GM23338 (cell line): ENCODE measurements around the gene PLEKHA8. TPM values are rescaled to one million over a fixed set of nuclear protein-coding genes. Genes with fewer than 3 reads are reported as not detected.

ENCODE experiments used
- ATAC-seq: fragments of 200-7000 bp; cut with Tn5 transposase; 3 replicates; pipeline ENCODE4 v1.9.1; 2020
- DNase-seq: peaks from one replicate; pipeline ENCODE4 v3.0.0-alpha.2; 2015; ENCODE audit warnings: low spot score
- H2AFZ ChIP-seq: fragments of 200-600 bp; sonication (generic); 2 replicates; pipeline ENCODE4 v1.8.0; 2016; ENCODE audit warnings: antibody characterized with exemption, mild to moderate bottlenecking, moderate library complexity
- H3F3A ChIP-seq: fragments of 200-600 bp; sonication (generic); replicated peaks from 2 replicates; pipeline ENCODE4 v1.8.0; 2017; ENCODE audit warnings: antibody characterized with exemption, mixed run types, low read depth
- H3K27ac ChIP-seq: fragments of 200-600 bp; sonication (generic); 2 replicates; pipeline ENCODE4 v1.6.1; 2016; ENCODE audit warnings: low read depth
- H3K27me3 ChIP-seq: fragments of 200-600 bp; sonication (generic); 2 replicates; pipeline ENCODE4 v1.8.0; 2016; ENCODE audit warnings: mild to moderate bottlenecking, mixed run types, moderate library complexity; ENCODE audit not compliant: insufficient read depth
- H3K36me3 ChIP-seq: fragments of 200-600 bp; sonication (generic); 2 replicates; pipeline ENCODE4 v1.8.0; 2016; ENCODE audit warnings: mild to moderate bottlenecking; ENCODE audit not compliant: insufficient read depth
- H3K4me1 ChIP-seq: fragments of 200-600 bp; sonication (generic); 2 replicates; pipeline ENCODE4 v1.8.0; 2016; ENCODE audit warnings: mild to moderate bottlenecking, moderate library complexity; ENCODE audit not compliant: insufficient read depth
- H3K4me2 ChIP-seq: fragments of 200-600 bp; sonication (generic); 2 replicates; pipeline ENCODE4 v1.7.1; 2017; ENCODE audit warnings: mixed run types
- H3K4me3 ChIP-seq: fragments of 200-600 bp; sonication (generic); 2 replicates; pipeline ENCODE4 v1.6.1; 2016; ENCODE audit warnings: mixed run types
- H3K79me2 ChIP-seq: fragments of 200-600 bp; sonication (generic); replicated peaks from 2 replicates; pipeline ENCODE4 v1.8.0; 2017; ENCODE audit warnings: mild to moderate bottlenecking; ENCODE audit not compliant: insufficient read depth
- H3K9me2 ChIP-seq: fragments of 200-600 bp; sonication (generic); 2 replicates; pipeline ENCODE4 v1.8.0; 2017; ENCODE audit not compliant: insufficient read depth
- H4K20me1 ChIP-seq: fragments of 200-600 bp; sonication (generic); replicated peaks from 2 replicates; pipeline ENCODE4 v1.8.0; 2017; ENCODE audit warnings: mild to moderate bottlenecking; ENCODE audit not compliant: insufficient read depth
- H3K27ac Mint-ChIP-seq: 2 replicates; pipeline ENCODE4 v1.8.0; 2020; ENCODE audit warnings: inconsistent platforms, mild to moderate bottlenecking, moderate library complexity, mixed read lengths
- H3K27me3 Mint-ChIP-seq: 3 replicates; pipeline ENCODE4 v1.8.0; 2022; ENCODE audit warnings: low read depth, mild to moderate bottlenecking, moderate library complexity, mixed read lengths, inconsistent platforms; ENCODE audit not compliant: insufficient read depth, poor library complexity
- H3K36me3 Mint-ChIP-seq: 3 replicates; pipeline ENCODE4 v1.8.0; 2021; ENCODE audit warnings: low read depth, mild to moderate bottlenecking, inconsistent platforms, moderate library complexity, mixed read lengths
- H3K4me1 Mint-ChIP-seq: 3 replicates; pipeline ENCODE4 v1.8.0; 2020; ENCODE audit warnings: mild to moderate bottlenecking, inconsistent platforms, mixed read lengths
- H3K4me3 Mint-ChIP-seq: 3 replicates; pipeline ENCODE4 v1.8.0; 2021; ENCODE audit warnings: moderate library complexity, mild to moderate bottlenecking, inconsistent platforms, mixed read lengths
- H3K9me3 Mint-ChIP-seq: 3 replicates; pipeline ENCODE4 v1.8.0; 2020; ENCODE audit warnings: moderate library complexity, mild to moderate bottlenecking, inconsistent platforms, mixed read lengths
- EZH2 ChIP-seq: fragments of 200-600 bp; sonication (generic); IDR thresholded peaks from one replicate; pipeline ENCODE4 v1.8.0; 2017; ENCODE audit warnings: antibody characterized with exemption, mild to moderate bottlenecking, low read depth; ENCODE audit not compliant: unreplicated experiment
- EZH2phosphoT487 ChIP-seq: fragments of 200-600 bp; sonication (generic); IDR thresholded peaks from one replicate; pipeline ENCODE4 v1.8.1; 2018; ENCODE audit warnings: antibody characterized with exemption; ENCODE audit not compliant: unreplicated experiment
- NANOG ChIP-seq: IDR thresholded peaks from 2 replicates; pipeline ENCODE4 v1.6.1; 2016; ENCODE audit warnings: antibody characterized with exemption, borderline replicate concordance
- POLR2AphosphoS5 ChIP-seq: IDR thresholded peaks from 2 replicates; pipeline ENCODE4 v1.6.1; 2016; ENCODE audit warnings: antibody characterized with exemption, low read depth
- STAT1 ChIP-seq: IDR thresholded peaks from one replicate; pipeline ENCODE4 v1.6.1; 2016; ENCODE audit warnings: antibody characterized with exemption; ENCODE audit not compliant: unreplicated experiment
- ZNF114 ChIP-seq: fragments of 250-450 bp; sonication (Bioruptor Pico); IDR thresholded peaks from 2 replicates; pipeline ENCODE4 v1.5.0; 2020; ENCODE audit warnings: mild to moderate bottlenecking, moderate library complexity
- ZNF331 ChIP-seq: fragments of 250-450 bp; sonication (Bioruptor Pico); IDR thresholded peaks from 2 replicates; pipeline ENCODE4 v1.5.0; 2020; ENCODE audit warnings: low read depth, mild to moderate bottlenecking, moderate library complexity
- polyA plus RNA-seq: library from polyadenylated mRNA; unstranded; fragments of >200 nt; fragmentation: Nextera tagmentation; extraction: Ambion mirVana; gene quantifications from 2 replicates; pipeline ENCODE4 v1.2.1, GENCODE V29; 2016
- total RNA-seq: library from RNA; depleted of rRNA; stranded (reverse); fragments of >200 nt; shearing (Covaris generic); gene quantifications from 2 replicates; pipeline ENCODE4 v1.2.3, GENCODE V29; 2014
- TF ChIP-seq, protein P1 (sequence below): IDR thresholded peaks from one replicate; pipeline ENCODE4 v1.6.1; 2018; ENCODE audit warnings: antibody characterized with exemption; ENCODE audit not compliant: unreplicated experiment
- TF ChIP-seq, protein P2 (sequence below), 2 experiments: fragments of 200-600 bp in 1 of 2; sonication (generic) in 1 of 2; conservative IDR thresholded peaks; 2 replicates each; pipeline versions ENCODE4 v1.5.1 to v1.6.1; 2016 to 2017; ENCODE audit warnings: antibody characterized with exemption in 2 of 2, low read depth in 2 of 2, mild to moderate bottlenecking in 2 of 2, moderate library complexity in 1 of 2
- TF ChIP-seq, protein P3 (sequence below): IDR thresholded peaks from 2 replicates; pipeline ENCODE4 v1.6.1; 2016; ENCODE audit warnings: antibody characterized with exemption

The PLEKHA8 gene
- total and polyA plus RNA-seq, 2 experiments from 2014 or later: 11.6 to 44.9 TPM

DNA sequence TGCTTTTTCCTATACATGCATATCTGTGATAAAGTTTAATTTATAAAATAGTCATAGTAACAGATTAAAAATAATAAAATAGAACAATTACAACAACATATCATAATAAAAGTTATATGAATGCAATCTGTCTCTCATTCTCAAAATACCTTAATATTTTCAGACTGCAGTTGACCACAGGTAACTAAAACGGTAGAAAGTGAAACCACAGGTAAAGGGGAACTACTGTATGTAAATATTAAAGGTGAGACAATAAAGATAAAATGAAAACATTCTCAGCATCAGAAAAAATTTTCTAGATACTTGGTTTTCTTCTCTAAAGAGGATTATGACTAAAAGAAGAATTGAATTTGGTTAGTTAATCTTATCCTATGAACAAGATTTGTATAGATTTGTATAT lies 7.7 kb upstream of the PLEKHA8 start:
- Histone ChIP-seq H3K79me2 (peaks cover 34% of the 10 kb centered on the region), H3K4me3 (no peak overlapping the region), H3K4me2 (no peak overlapping the region), H3K27me3 (no peaks in the 10 kb centered on the region), H3K27ac (no peak overlapping the region), H3K9me2 (no peaks in the 10 kb centered on the region), H2AFZ (no peak overlapping the region), H3F3A (no peaks in the 10 kb centered on the region), H3K4me1 (peaks cover 5% of the 10 kb centered on the region; the same call in 1 of the 2 replicates), H4K20me1 (peaks cover 8% of the 10 kb centered on the region; the same call in 1 of the 2 replicates), H3K36me3 (peaks cover 19% of the 10 kb centered on the region; the same call in 1 of the 2 replicates)
- no peak for ATAC-seq
- Mint-ChIP-seq H3K4me3 (no peak overlapping the region), H3K36me3 (peaks cover 21% of the 10 kb centered on the region), H3K27ac (no peak overlapping the region), H3K9me3 (no peaks in the 10 kb centered on the region), H3K27me3 (peaks cover 4% of the 10 kb centered on the region), H3K4me1 (peaks cover 14% of the 10 kb centered on the region; the same call in 2 of the 3 replicates)
- DNase-seq: no peak
- no peak for TF ChIP-seq EZH2
- TF ChIP-seq STAT1: no peak
- TF ChIP-seq, protein P1, sequence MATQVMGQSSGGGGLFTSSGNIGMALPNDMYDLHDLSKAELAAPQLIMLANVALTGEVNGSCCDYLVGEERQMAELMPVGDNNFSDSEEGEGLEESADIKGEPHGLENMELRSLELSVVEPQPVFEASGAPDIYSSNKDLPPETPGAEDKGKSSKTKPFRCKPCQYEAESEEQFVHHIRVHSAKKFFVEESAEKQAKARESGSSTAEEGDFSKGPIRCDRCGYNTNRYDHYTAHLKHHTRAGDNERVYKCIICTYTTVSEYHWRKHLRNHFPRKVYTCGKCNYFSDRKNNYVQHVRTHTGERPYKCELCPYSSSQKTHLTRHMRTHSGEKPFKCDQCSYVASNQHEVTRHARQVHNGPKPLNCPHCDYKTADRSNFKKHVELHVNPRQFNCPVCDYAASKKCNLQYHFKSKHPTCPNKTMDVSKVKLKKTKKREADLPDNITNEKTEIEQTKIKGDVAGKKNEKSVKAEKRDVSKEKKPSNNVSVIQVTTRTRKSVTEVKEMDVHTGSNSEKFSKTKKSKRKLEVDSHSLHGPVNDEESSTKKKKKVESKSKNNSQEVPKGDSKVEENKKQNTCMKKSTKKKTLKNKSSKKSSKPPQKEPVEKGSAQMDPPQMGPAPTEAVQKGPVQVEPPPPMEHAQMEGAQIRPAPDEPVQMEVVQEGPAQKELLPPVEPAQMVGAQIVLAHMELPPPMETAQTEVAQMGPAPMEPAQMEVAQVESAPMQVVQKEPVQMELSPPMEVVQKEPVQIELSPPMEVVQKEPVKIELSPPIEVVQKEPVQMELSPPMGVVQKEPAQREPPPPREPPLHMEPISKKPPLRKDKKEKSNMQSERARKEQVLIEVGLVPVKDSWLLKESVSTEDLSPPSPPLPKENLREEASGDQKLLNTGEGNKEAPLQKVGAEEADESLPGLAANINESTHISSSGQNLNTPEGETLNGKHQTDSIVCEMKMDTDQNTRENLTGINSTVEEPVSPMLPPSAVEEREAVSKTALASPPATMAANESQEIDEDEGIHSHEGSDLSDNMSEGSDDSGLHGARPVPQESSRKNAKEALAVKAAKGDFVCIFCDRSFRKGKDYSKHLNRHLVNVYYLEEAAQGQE: no peak
- no peak for TF ChIP-seq ZNF331
- TF ChIP-seq EZH2phosphoT487: no peak
- TF ChIP-seq, protein P2, sequence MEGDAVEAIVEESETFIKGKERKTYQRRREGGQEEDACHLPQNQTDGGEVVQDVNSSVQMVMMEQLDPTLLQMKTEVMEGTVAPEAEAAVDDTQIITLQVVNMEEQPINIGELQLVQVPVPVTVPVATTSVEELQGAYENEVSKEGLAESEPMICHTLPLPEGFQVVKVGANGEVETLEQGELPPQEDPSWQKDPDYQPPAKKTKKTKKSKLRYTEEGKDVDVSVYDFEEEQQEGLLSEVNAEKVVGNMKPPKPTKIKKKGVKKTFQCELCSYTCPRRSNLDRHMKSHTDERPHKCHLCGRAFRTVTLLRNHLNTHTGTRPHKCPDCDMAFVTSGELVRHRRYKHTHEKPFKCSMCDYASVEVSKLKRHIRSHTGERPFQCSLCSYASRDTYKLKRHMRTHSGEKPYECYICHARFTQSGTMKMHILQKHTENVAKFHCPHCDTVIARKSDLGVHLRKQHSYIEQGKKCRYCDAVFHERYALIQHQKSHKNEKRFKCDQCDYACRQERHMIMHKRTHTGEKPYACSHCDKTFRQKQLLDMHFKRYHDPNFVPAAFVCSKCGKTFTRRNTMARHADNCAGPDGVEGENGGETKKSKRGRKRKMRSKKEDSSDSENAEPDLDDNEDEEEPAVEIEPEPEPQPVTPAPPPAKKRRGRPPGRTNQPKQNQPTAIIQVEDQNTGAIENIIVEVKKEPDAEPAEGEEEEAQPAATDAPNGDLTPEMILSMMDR (conservative IDR thresholded peaks at IDR 0.05; ENCODE audit: low read depth in 2 of 2): no peak
- TF ChIP-seq, protein P3, sequence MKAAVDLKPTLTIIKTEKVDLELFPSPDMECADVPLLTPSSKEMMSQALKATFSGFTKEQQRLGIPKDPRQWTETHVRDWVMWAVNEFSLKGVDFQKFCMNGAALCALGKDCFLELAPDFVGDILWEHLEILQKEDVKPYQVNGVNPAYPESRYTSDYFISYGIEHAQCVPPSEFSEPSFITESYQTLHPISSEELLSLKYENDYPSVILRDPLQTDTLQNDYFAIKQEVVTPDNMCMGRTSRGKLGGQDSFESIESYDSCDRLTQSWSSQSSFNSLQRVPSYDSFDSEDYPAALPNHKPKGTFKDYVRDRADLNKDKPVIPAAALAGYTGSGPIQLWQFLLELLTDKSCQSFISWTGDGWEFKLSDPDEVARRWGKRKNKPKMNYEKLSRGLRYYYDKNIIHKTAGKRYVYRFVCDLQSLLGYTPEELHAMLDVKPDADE: no peak
- TF ChIP-seq NANOG: no peak
- TF ChIP-seq POLR2AphosphoS5: no peak

DNA sequence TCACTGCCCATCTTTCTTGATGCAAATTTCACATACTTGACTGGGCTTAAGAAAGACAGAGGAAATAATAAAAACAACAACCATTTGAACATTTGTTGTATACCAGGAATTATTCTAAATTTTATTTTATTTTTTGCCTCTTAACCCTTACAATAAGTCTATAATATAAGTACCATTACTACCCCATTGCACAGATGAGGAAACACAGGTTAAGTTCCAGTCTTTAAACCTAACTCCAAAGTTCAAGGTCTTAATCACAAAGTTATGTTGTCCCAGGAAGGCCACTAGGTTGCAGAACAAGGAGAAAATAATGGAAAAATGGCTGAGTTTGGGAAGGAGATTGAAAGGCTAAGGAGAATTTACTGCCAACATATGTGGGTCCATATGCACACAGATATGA lies 5.2 kb upstream of the PLEKHA8 start:
- no peaks in the 10 kb centered on the region for H3K9me3 Mint-ChIP-seq
- H3K9me2 ChIP-seq: no peaks in the 10 kb centered on the region
- peaks cover 40% of the 10 kb centered on the region for H3K79me2 ChIP-seq
- H3K27ac ChIP-seq: no peak overlapping the region
- H4K20me1 ChIP-seq: peaks cover 8% of the 10 kb centered on the region; the same call in 1 of the 2 replicates
- peaks cover 4% of the 10 kb centered on the region for H3K27me3 Mint-ChIP-seq
- no peak overlapping the region for H3K27ac Mint-ChIP-seq
- H2AFZ ChIP-seq: no peak overlapping the region
- no peak overlapping the region for H3K4me3 Mint-ChIP-seq
- DNase-seq (no peak), ATAC-seq (no peak)
- no peak overlapping the region for H3K4me2 ChIP-seq
- H3K4me1 Mint-ChIP-seq: peaks cover 21% of the 10 kb centered on the region
- H3K4me1 ChIP-seq: peaks cover 12% of the 10 kb centered on the region
- no peak overlapping the region for H3K4me3 ChIP-seq
- H3K27me3 ChIP-seq: no peaks in the 10 kb centered on the region
- no peaks in the 10 kb centered on the region for H3F3A ChIP-seq
- H3K36me3 Mint-ChIP-seq: peaks cover 9% of the 10 kb centered on the region; the same call in 2 of the 3 replicates
- H3K36me3 ChIP-seq: peaks cover 9% of the 10 kb centered on the region; the same call in 1 of the 2 replicates
- TF ChIP-seq ZNF114 (CRISPR knock-in tag): no peak
- TF ChIP-seq EZH2: no peak
- no peak for TF ChIP-seq EZH2phosphoT487
